GM18907 (cell line): ENCODE measurements around the gene CCDC12.

Experiments
- ATAC-seq: cut with Tn5 transposase; IDR thresholded peaks from one replicate; pipeline ENCODE4 v1.9.1; 2021; ENCODE audit warnings: mild to moderate bottlenecking, moderate library complexity; ENCODE audit not compliant: unreplicated experiment

The CCDC12 gene

GRCh38 chr3:46958467-46959160 is 17.9 kb downstream of the CCDC12 start:
- no peak for ATAC-seq

GRCh38 chr3:46957092-46957820 is 19.3 kb downstream of the CCDC12 start:
- ATAC-seq = no peak

GRCh38 chr3:46955801-46956259 is 20.7 kb downstream of the CCDC12 start:
- ATAC-seq = no peak

- ATAC-seq = no peak
Observed at GRCh38 chr3:46955157-46955556, 21.4 kb downstream of the CCDC12 start.

GRCh38 chr3:46954178-46954577 is 22.4 kb downstream of the CCDC12 start:
- ATAC-seq = no peak

- no peak for ATAC-seq
Observed at GRCh38 chr3:46953234-46954010, 23.1 kb downstream of the CCDC12 start.

GRCh38 chr3:46952813-46953212 is 23.7 kb downstream of the CCDC12 start:
- no peak for ATAC-seq

- ATAC-seq = no peak
Observed at GRCh38 chr3:46950650-46951241, 25.8 kb downstream of the CCDC12 start.

- no peak for ATAC-seq
Observed at GRCh38 chr3:46950177-46950576, 26.4 kb downstream of the CCDC12 start.

GRCh38 chr3:46948830-46949671 is 27.5 kb downstream of the CCDC12 start:
- ATAC-seq = no peak

- ATAC-seq = no peak
Observed at GRCh38 chr3:46947981-46948791, 28.4 kb downstream of the CCDC12 start.

- ATAC-seq = no peak
Observed at GRCh38 chr3:46947546-46947901, 29.0 kb downstream of the CCDC12 start.

- ATAC-seq = no peak
Observed at GRCh38 chr3:46946856-46947545, 29.5 kb downstream of the CCDC12 start.

GRCh38 chr3:46946416-46946815 is 30.1 kb downstream of the CCDC12 start:
- ATAC-seq = no peak

GRCh38 chr3:46944191-46944590 is 32.4 kb downstream of the CCDC12 start:
- ATAC-seq = no peak

GRCh38 chr3:46943237-46944187 is 33.0 kb downstream of the CCDC12 start:
- ATAC-seq = peak; percentile 55

- no peak for ATAC-seq
Observed at GRCh38 chr3:46942481-46943236, 33.9 kb downstream of the CCDC12 start.
